RPMI7951 (cell line): Measurements from ENCODE around the gene PTGIR. TPM values are rescaled to one million over a fixed set of nuclear protein-coding genes. Genes with fewer than 3 reads are reported as not detected.

ENCODE experiments used
- DNase-seq: peaks from one replicate; pipeline ENCODE4 v3.0.0-alpha.2; 2012; ENCODE audit warnings: low read depth
- total RNA-seq: library from RNA; depleted of rRNA; stranded (reverse); fragments of >200 nt; shearing (Covaris generic); gene quantifications from 2 replicates; pipeline ENCODE4 v1.2.3, GENCODE V29; 2014; rRNA removed

The PTGIR gene, protein sequence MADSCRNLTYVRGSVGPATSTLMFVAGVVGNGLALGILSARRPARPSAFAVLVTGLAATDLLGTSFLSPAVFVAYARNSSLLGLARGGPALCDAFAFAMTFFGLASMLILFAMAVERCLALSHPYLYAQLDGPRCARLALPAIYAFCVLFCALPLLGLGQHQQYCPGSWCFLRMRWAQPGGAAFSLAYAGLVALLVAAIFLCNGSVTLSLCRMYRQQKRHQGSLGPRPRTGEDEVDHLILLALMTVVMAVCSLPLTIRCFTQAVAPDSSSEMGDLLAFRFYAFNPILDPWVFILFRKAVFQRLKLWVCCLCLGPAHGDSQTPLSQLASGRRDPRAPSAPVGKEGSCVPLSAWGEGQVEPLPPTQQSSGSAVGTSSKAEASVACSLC
- total RNA-seq, result 0.60 and 0.78 TPM in 2 replicates

DNA sequence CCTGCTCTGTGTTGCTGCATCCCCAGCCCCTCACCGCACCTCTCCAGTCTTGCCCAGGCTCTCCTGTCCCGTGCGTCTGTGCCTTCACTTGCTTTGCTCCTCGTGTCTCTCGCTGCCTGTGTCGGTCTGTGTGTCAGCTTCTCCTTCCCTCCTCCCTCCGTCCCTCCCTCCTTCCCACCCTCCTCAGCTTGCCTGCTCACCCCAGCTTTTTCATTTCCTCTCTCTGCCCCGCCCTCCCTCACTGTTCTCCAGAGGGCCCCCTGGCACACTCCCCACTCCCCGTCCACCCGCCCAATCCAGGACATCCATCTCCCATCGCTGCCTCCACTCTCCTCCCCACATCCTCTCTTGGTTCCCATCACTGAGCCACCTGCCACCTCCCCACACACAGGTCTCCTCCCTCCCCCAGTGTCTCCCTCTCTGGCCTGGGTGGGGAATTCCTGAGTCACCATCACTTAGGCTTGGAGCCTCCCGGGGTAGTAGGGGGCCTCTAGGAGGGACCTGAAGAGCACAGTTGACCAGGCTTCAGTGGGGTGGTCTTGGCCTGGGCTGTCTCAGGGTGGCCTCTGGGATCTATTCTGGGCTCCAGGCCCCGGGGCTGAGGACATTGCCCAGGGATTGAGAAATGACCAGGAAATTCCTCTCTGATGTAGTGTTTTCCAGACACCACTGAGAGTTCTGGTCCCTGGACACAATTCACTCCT, at the start of gene PTGIR:
PTGIR (minus strand) TSS at position 132 of the 704 bp plus-strand sequence. CDS start 864 bp downstream, outside the sequence.
- peak; percentile 56 for DNase-seq

DNA sequence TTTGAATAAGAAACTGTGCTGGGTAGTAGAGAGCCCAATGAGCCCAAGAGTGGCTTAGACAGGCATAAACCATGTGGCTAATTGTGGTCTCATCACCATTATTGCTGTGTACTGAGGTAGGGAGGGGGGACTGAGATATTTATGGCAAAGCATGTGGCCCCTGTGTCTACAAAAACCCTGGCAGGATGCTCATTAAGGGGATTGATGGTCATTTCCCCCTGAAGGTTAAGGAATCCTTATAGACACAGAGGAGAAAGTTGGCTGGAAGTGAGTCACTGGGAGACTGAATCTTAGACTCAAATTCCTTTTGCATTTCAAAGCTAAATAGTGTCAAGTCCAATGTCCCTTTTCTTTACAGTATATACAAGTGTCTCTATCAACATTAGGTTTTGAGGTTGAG, 45.9 kb upstream of the PTGIR start:
- DNase-seq, result no peak

DNA sequence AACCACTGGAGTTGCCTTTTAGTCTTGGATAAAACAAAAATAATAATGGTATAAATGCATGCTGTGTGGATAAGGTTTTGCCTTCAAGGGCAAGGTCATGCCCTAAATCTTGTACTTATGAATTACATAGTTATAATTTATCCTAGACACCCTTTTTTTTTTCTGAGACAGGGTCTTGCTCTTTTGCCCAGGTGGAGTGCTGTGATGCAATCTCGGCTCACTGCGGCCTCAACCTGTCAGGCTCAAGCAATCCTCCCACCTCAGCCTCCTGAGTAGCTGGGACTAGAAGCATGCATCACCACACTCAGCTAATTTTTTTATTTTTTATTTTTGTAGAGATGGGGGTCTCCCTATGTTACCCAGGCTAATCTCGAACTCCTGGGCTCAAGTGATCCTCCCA, 43.8 kb upstream of the PTGIR start:
- DNase-seq, result no peak

DNA sequence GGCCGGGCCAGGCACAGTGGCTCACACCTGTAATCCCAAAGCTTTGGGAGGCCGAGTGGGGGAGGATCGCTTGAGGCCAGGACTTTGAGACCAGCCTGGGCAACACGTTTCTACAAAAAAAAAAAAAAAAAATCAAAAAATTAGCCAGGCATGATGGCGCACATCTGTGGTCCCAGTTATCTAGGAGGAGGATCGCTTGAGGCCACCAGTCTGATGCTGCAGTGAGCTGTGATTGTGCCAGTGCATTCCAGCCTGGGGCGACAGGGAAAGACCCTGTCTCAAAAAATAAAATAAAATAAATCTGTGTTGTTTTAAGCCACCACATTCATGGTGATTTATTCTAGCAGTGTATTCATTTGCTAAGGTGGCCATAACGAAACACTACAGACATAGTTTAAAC, 40.2 kb upstream of the PTGIR start:
- no peak for DNase-seq

DNA sequence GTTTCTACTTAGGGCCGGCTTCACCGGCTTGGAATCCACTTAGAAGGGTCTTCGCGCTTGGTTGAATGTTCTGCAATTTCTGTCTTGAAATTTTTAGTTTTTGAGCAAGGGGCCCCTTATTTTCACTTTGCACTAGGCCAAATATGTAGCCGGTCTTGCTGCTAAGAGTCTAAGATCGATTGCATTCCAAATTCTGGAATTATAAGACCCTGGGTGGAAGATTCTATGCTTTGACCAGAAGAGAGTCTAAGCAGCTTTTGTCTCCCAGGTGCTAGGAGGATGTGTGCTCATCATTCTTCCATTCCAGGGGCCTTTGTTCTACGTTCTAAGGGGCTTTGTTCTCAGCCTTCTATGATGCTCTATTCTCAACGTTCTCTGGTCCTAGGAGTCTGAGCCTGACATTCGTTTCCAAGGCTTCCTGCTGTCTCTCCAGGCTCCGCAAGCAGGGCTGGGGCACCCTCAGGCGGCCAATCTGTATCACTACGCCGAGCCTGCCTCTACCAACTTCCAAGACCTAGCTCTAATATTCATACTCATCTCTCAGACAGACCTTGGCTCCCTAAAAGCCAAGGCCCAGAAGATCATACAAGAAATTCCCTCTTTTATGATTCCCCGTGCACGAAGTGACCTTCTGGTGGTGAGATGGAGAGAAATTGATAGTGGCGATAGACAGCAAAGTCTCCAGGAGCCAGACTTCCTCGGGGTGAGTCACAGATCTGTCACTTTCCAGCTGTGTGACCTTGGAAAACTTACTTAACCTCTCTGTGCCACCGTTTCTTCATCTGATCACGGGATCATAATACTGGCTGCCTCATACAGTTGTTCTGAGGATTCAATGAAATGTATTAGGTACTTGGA, 37.1 kb upstream of the PTGIR start:
- peak; percentile 88 for DNase-seq

DNA sequence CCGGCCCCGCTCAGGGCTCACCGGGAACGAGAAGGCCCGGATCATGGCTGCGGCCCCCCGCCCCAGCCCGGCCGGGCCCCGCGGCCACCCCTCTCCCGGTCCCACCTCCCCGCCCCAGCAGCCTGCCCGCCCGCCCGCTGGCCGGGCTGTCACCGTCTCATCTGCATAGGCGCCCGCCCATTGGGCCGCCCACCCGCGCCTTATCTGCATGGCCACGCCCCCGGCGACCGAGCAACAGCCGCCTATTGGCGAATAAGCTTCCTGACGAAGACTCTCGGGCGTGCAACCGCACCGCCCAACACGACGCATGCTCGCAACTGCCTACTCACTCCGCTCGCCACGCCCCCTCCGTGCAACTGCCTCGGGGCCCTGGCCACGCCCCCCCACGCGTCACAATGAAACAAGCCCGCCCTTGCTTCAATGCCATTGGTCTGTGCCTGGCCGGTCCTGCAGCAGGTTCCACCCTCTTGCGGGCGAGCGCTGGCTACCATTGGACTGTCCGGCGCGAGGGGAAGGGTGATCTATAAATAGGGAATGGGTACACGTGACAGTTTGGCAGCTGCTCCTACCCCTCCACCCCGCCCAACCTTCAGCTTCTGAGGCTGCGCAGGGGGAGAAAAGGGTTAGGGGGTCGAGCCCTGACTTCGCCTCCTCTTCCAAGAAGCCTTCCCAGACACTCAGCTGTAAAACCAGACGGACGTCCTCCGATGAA, 36.3 kb upstream of the PTGIR start, which contains the start of gene DACT3:
DACT3 (minus strand) TSS at position 163 of the 712 bp plus-strand sequence; CDS start at position 45, 118 bp downstream.
- peak; percentile 99 for DNase-seq

DNA sequence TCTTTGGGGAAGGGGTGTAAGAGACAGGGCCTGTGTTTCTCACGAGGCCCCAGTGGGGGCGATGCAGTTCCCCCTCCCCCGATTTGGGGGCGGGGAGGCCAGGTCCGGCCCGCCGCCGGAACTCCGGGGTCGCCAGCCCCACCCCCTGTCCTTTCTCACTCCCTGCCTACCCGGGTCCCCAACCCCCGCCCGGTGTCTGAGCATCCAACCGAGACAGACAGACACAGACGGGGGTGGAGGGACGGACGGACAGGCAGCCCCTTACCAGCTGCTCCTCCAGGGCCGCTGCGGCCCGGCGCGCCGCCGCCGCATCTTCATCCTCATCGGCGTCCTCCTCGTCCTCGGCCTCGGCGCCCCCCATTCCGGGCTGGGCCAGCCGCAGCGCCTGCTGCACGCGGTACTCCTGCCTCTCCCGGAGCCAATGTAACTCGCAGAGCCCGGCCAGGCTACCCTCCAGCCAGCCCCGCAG, 35.7 kb upstream of the PTGIR start:
- no peak for DNase-seq

DNA sequence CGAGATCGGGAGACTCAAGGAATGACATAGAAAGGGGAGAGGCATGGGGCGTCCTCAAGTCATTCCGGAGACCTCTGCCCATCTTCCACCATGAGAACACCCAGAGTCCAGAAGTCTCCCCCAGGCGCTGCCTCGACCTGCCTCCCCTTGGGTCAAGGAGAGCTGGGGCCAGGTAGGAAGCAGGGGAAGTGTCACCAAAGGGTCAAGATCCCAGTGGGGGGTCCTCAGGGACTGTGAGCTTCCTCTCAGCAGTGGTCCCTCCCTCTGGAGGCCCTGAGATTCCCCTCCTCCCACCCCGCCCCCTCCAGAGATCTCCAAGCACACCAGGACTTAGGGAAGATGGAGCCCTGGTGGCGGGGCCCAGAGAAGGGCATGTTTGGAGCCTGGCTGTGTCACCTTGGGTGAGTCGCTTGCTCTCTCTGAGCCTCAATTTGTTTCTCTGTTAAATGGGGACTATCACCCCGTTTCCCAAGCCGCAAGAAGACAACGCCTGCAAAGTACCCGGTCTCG, 35.2 kb upstream of the PTGIR start:
- no peak for DNase-seq

DNA sequence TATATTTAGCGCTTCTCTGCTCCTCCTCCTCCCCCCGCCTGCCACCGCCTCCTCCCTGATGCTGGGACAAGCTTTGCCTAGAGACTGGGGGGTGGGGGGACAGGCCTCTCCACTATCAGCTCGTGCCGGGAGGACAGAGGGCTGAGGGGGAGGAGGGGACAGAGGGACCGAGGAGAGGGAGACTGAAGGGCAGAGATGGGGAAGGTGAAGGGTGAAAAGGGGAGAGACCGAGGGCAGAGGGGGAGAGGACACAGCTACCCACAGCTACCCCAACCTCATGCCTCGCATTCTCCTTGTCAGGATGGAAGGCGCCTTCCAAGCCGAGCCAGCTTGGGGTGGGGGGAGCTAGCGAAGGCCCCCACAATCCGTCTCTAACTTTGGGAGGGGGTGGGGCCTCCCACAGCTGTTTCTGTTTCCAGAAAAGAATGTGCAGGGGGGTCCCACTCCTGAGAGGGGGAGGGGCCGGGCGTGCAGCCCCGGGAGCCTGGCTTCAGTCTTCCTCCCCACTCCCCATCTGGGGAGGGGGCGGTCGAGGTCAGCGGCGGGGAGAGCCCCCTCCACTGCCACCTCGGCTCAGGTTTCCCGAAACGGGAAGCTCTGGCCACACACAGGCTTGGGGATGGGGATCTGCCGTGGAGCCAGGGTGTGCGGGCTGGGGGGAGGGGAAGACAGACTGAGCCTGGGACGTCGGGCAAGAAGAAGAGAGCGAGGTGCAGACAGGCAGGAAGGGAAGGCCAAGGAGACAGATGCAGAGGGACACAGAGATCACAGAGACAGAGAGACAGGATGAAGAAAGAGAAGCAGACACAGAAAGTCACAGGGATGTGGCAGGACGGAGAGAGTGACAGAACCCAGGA, 34.5 kb upstream of the PTGIR start:
- DNase-seq, result no peak

DNA sequence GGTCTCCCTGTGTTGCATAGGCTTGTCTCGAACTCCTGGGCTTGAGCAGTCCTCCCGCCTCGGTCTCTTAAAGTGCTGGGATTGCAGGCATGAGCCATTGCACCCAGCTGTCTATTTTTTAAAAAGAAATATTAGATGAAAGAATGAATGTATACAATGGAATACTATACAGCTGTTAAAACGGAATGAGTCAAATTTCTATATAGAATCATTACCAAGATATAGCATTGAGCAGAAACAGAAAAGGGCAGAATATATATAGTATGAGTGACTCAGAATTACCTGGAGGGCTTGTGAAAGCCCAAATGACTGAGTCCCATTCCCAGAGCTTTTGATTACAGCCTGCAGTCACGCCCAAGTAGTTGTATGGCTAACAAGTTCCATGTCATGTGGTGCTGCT, 31.7 kb upstream of the PTGIR start:
- no peak for DNase-seq

DNA sequence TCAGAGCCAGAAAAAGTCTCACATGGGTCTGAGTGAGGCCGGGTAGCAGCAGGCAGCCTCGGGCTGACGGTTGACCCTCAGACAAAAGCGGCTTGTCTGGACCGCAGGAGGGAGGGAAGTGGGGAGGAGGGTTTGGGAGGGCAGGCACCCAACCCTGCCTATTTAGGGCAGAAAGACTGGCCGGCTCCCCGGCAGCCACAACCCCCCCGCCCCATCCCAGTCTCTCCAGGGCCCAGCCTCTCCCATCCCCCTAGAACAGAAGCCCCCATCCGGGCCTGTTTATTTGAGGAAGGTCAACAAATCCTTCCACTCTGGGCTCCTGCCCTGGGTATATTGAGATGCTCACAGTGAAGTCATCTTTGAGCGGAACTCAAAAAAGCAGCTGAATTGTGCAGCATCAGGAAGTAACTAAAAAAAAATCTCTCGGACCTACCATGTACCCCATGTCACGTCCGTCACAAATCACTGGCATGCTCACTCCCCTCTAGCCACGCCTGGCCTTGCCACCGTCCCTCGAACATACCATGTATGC, 29.8 kb upstream of the PTGIR start:
- DNase-seq, result no peak

DNA sequence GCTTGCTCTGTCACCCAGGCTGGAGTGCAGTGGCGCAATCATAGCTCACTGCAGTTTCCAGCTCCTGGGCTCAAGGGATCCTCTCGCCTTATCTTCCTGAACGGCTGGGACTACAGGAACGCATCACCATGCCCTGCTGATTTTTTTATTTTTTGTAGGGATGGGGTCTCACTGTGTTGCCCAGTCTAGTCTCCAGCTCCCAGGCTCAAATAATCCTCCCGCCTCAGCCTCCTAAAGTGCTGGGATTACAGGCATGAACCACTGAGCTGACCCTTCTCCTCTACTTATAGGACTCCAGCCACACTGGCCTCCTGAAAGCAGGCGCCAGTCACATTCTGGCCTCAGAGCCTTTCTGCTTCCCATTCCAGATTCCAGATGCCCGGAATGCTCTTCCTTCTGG, 25.6 kb upstream of the PTGIR start:
- DNase-seq, result no peak

DNA sequence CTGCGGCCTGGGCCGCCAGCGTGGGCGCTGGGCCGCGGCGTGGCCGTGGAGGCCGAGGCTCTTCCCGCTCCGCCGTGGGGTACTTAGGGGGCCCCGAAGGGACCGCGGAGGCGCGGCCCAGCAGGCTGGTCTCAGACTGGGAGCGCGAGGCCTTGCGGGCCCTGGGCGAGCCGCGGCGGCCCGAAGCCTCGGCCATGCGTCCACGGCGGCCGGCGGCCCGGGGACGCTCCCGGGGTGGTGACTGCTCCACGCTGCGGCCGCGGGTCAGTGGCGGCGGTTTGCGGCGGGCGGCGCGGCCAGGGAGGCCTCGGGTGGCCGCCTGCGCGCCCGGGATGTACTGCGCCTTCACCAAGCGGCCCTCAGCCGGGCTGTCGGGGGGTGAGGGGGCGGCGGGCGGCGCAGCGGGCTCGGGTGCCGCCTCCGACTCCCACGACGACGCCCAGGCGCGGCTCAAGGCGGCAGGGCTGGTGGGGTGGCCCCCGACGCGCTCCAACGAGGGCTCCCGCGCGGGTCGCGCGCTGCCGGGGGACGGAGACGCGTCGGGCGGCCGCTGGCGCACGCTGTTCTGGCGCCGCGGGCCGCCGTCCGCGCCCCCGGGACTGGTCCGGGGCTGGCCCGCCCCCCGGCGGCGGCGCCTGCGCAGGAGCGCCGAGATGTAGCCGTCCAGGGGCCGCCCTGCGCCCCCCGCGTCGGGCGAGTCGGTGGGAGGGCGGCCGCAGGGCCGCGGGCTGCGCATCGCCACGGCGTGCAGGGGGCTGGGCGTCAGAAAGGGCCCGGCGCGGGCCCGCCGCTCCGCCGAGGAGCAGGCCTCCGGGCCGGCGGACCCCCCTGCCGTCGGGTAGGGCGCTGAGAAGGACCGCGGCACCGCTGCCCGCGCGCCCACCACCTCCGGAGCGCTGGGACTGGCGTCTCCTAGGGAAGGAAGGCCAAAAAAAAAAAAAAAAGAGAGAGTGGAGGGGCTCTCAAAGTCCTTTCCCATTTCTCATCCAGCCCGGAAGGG, 24.4 kb upstream of the PTGIR start:
- DNase-seq, result no peak

DNA sequence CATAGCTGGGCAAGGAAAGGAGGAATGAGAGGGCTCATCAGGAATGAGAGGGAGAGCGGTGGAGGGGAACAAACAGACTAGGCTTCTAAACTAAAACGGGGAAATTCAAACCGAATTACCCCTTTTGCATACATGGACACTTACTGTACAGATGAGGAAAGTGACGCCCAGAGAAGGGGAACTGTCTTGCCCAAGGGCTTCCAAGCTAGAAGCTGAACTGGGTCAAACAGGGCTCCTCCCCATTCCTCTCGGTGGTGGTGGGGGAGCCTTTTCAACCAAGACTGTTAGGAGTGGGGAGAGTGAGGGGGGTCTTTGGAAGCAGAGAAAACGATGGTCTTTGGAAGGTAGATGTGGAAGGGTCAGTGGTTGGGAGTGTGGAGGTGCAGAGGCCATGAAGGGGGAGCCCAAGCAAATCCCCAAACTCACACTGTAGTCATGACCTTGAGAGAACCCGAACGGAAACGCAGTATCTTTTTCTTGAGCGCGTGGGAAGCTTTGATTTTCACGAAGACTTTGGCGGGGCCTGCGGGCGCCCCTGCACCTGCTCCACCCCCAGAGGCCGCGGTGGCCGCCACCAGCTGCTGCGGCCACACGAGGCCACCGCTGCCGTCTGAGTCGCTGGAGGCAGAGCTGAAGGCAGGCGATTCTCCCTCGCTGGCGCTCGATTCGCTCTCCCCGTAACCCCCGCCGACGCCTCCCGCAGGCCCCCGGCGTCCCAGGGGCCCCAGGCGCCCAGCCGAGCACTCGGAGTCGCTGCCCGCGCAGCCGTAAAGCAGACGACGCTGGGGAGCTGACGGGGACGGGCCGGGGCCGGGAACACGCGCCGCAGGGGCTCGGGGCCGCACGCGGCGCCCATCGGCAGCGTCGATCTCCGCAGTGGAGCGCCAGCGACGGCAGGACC, 23.4 kb upstream of the PTGIR start:
- DNase-seq, result no peak

DNA sequence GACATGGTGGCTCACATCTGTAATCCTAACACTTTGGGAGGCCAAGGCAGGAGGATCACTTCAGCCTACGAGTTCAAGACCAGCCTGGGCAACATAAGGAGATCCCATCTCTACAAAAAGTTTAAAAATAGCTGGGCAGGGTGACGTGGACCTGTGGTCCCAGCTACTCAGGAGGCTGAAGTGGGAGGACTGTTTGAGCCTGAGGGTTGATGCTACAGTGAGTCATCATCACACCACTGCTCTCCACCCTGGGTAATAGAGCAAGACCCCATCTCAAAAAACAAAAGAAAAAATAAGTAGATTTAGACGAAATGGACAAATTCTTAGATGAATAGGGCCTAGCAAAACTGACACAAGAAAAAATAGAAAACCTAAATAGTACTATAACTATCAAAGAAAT, 21.5 kb upstream of the PTGIR start:
- DNase-seq, result no peak

DNA sequence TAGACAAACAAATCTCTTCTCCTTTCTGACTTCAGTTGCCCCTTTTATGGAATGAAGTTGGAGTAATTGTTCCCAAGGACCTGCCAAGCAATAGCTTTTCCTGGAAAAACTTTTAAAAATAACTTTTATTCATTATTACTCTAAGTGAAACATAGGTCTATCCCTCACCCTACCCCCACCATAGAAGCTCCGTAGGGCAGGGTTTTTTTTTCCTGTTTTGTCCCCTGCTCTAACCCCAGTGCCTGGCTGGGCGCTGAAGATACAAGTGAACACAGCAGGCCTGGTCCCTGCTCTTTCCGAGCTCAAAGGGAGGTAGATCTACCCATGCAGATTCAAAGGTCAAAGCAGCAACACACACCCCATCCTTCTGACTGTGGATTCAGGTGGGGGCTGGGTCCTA, 19.8 kb upstream of the PTGIR start:
- no peak for DNase-seq

DNA sequence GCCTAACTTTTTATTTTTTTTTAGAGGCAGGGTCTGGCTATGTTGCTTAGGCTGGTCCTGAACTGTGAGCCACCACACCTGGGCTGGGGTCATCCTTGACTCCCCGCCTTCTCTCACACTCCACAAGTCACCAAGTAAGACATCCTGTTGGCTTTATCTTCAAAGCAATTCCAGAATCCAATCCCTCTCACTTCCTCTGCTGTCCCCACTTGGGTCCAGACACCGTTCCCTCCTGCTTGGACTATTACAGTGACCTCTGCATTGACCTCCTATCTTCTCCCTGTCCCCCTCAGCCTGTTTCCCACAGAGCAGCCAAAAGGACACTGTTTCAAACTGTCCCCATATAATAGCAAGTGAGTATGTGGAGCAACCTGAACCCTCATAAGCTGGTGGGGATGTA, 15.8 kb upstream of the PTGIR start:
- DNase-seq, result no peak
